ENCODE results near the gene BLID.

DNA sequence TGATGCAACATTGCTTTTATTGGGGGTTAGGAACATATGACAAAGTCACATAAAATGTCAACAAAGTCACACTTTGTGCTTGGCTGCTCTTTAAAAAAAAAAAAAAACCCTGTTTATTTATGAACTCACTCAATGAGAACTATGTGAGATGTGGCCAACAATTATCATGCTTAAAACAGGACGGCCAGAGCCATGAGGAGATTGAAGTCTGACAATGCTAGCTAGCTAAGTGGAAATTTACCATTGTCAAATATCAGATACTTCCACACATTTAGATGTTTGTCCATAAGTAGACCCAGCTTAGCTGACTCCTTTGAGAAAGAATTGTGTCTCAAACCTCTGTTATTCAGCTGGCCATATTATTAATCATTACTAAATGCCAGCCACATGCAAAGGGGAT, 26.9 kb downstream of the BLID start:
- TF ChIP-seq, protein P1, sequence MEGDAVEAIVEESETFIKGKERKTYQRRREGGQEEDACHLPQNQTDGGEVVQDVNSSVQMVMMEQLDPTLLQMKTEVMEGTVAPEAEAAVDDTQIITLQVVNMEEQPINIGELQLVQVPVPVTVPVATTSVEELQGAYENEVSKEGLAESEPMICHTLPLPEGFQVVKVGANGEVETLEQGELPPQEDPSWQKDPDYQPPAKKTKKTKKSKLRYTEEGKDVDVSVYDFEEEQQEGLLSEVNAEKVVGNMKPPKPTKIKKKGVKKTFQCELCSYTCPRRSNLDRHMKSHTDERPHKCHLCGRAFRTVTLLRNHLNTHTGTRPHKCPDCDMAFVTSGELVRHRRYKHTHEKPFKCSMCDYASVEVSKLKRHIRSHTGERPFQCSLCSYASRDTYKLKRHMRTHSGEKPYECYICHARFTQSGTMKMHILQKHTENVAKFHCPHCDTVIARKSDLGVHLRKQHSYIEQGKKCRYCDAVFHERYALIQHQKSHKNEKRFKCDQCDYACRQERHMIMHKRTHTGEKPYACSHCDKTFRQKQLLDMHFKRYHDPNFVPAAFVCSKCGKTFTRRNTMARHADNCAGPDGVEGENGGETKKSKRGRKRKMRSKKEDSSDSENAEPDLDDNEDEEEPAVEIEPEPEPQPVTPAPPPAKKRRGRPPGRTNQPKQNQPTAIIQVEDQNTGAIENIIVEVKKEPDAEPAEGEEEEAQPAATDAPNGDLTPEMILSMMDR (IDR thresholded peaks at IDR 0.05 in 4 of 5, conservative IDR thresholded peaks at IDR 0.05 in 1 of 5) = no peak
- no peak for TF ChIP-seq POLR2A (IDR thresholded peaks at IDR 0.05)

Measured in gastrocnemius medialis (tissue), 4 donors.